Upper lobe of left lung (tissue), 6 donors: Measurements from ENCODE around the gene SMAGP. TPM values are rescaled to one million over a fixed set of nuclear protein-coding genes. Genes with fewer than 3 reads are reported as not detected.

ENCODE experiments used
- ATAC-seq, 2 donors: fragments of 200-7000 bp; cut with Tn5 transposase; one replicate each; pipeline ENCODE4 v1.9.1; 2022; ENCODE audit warnings: mild to moderate bottlenecking in 2 of 2, moderate library complexity in 2 of 2; ENCODE audit not compliant: low FRiP score in 2 of 2
- DNase-seq, 2 donors: peaks; one replicate each; pipeline ENCODE4 v3.0.0-alpha.2; 2019 to 2020
- H3K27ac ChIP-seq, 4 donors: fragments of 200-600 bp; sonication (generic); one replicate each; pipeline ENCODE4 v1.5.1; 2016 to 2019
- H3K27me3 ChIP-seq, 4 donors: fragments of 200-600 bp; sonication (generic); one replicate each; pipeline ENCODE4 v1.5.1; 2017 to 2019
- H3K36me3 ChIP-seq, 4 donors: fragments of 200-600 bp; sonication (generic); one replicate each; pipeline ENCODE4 v1.5.1; 2016 to 2019
- H3K4me1 ChIP-seq, 4 donors: fragments of 200-600 bp; sonication (generic); one replicate each; pipeline ENCODE4 v1.5.1; 2018 to 2019
- H3K4me3 ChIP-seq, 4 donors: fragments of 200-600 bp; sonication (generic); one replicate each; pipeline ENCODE4 v1.5.1; 2017 to 2019; ENCODE audit warnings: mild to moderate bottlenecking in 2 of 4, moderate library complexity in 1 of 4
- H3K9me3 ChIP-seq, 4 donors: fragments of 200-600 bp; sonication (generic); one replicate each; pipeline ENCODE4 v1.5.1; 2018 to 2019
- CTCF ChIP-seq, 6 experiments: fragments of 450-650 bp in 4 of 6; fragments of 200-600 bp in 2 of 6; sonication (generic) in 2 of 6; IDR thresholded peaks; one replicate each; pipeline ENCODE4 v1.5.1; 2016 to 2019; ENCODE audit warnings: antibody characterized with exemption in 6 of 6
- EP300 ChIP-seq, 4 donors: sonication (generic); formaldehyde crosslinking; IDR thresholded peaks; one replicate each; pipeline ENCODE4 v1.5.1; 2017; ENCODE audit warnings: antibody characterized with exemption in 4 of 4, control low read depth in 2 of 4
- POLR2A ChIP-seq, 4 donors: fragments of 450-650 bp; IDR thresholded peaks; one replicate each; pipeline ENCODE4 v1.5.1; 2016 to 2017; ENCODE audit warnings: antibody characterized with exemption in 4 of 4, mild to moderate bottlenecking in 2 of 4
- POLR2AphosphoS5 ChIP-seq, 2 donors: sonication (generic); formaldehyde crosslinking; IDR thresholded peaks; one replicate each; pipeline ENCODE4 v1.5.1; 2017; ENCODE audit warnings: antibody characterized with exemption in 2 of 2
- WGBS, 2 donors: methylation state at CpG; one replicate each; pipeline ENCODE4 v1.1.5; 2017 to 2018; 5-methylcytosine and 5-hydroxymethylcytosine counted together
- total RNA-seq, 6 donors: library from RNA; depleted of rRNA in 4 of 6; stranded (reverse); fragments of >200 nt in 4 of 6; gene quantifications; one replicate each; pipeline versions ENCODE4 v1.1.0 to v1.2.1, GENCODE V29; 2016 to 2021
- donor health status: DM: no; HTN: no; CAD: no; lungs with moderate emphysema.
- donor health status: DM: no; HTN: yes; CAD: no; lungs with severe emphysema.

SMAGP gene
- total RNA-seq, 6 donors from 2014 or later, result 25.1 to 58.2 (median 28.8) TPM

DNA sequence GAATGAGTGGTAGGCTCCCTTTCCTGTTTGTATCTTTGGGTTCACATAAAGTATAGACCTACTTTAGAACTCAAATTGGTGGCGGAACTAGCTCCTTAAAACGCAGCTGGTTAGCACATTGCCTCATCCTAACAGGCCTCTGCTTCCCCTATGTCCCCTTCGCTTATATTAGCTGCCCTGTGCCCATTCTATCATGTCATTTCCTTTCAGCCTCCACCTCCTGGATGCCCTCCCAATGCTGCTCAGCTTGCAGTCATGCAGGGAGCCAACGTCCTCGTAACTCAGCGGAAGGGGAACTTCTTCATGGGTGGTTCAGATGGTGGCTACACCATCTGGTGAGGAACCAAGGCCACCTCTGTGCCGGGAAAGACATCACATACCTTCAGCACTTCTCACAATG is 28.1 kb downstream of the SMAGP start:
- ATAC-seq (peak in 1 of 2 donors; percentile 20), DNase-seq (peak in 1 of 2 donors; percentile 48)
- Histone ChIP-seq H3K27me3 (no peaks in the 10 kb centered on the region), H3K4me1 (peaks cover 45 to 66% (median 57%) of the 10 kb centered on the region in 4 donors), H3K9me3 (no peaks in the 10 kb centered on the region), H3K36me3 (peaks cover 17 to 59% (median 42%) of the 10 kb centered on the region in 4 donors), H3K27ac (peak overlapping the region; percentile 12 to 59 (median 36)), H3K4me3 (no peak overlapping the region)
- WGBS, 2 donors, result 55 to 70% methylated on average over 6 to 7 of the region's 7 CpGs
- TF ChIP-seq POLR2A (IDR thresholded peaks at IDR 0.05), result no peak
- TF ChIP-seq EP300 (IDR thresholded peaks at IDR 0.05), result no peak

- DNase-seq (no peak), ATAC-seq (no peak)
- H3K36me3 ChIP-seq, result peaks cover 17 to 59% (median 42%) of the 10 kb centered on the region in 4 donors
- H3K27me3 ChIP-seq, result no peaks in the 10 kb centered on the region
- H3K4me1 ChIP-seq, result peaks cover 36 to 54% (median 46%) of the 10 kb centered on the region in 4 donors
- peak overlapping the region in 3 of 4 donors; percentile 33 to 100 (median 59) for H3K27ac ChIP-seq
- H3K9me3 ChIP-seq, result no peaks in the 10 kb centered on the region
- H3K4me3 ChIP-seq, result no peak overlapping the region
- TF ChIP-seq POLR2A (IDR thresholded peaks at IDR 0.05) (no peak), CTCF (IDR thresholded peaks at IDR 0.05) (no peak), EP300 (IDR thresholded peaks at IDR 0.05) (no peak), POLR2AphosphoS5 (IDR thresholded peaks at IDR 0.05) (no peak)
- 63 to 75% methylated on average over 2 of the region's 2 CpGs for WGBS, 2 donors
These were observed 29.2 kb downstream of the SMAGP start for GRCh38 chr12:51240971-51241370.

DNA sequence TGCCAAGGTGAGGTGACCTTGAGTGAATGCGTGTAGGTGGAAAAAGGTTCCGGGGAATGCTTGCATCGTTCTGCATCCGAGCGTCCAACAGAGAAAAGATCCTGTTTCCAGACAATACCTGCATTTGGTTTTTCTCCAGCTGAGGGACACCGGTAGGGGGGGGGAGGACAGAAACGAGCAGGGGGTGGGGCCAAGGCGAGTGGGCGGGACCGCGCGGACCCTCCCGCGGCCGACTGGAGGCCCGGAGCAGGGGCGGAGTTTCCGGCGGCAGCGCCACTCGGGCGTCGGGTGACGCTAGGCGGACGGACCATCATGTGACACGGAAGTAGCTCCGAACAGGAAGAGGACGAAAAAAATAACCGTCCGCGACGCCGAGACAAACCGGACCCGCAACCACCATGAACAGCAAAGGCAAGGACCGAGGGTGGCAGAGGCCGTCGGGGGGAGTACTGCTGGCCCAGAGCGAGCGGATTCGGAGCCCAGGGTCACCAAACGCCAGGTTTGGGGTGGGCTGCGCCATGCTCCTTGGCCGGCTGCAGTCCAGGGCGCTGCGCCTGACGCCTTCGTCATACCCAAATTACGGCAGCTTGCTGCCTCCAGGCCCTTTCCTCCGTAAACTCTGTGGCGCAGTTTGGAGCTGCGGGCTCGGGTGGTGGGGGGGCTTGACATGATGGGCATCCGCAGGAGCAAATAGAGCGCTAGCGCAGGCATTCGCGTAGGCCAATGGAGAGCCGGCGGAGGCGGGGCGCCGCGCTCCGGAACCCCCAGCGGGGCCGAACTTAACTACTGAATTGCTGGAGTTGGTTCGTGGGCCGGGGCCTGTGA is 31.5 kb downstream of the SMAGP start, which contains the start of gene DAZAP2:
Gene DAZAP2, plus strand, starts transcription at position 317 of the 825 bp plus-strand sequence. Its CDS starts 82 bp downstream, at position 399.
- Histone ChIP-seq H3K4me1 (peaks cover 30 to 45% (median 40%) of the 10 kb centered on the region in 4 donors), H3K4me3 (peak within 1 kb of the TSS; percentile 84 to 94 (median 88)), H3K36me3 (peaks cover 17 to 38% (median 34%) of the 10 kb centered on the region in 4 donors), H3K9me3 (no peaks in the 10 kb centered on the region), H3K27me3 (no peaks in the 10 kb centered on the region), H3K27ac (peak within 1 kb of the TSS; percentile 100)
- WGBS, 2 donors, result 0 to 1% methylated on average over 14 to 62 of the region's 70 CpGs
- peak; percentile 98 to 99 for DNase-seq
- peak in 1 of 4 donors; percentile 35 for TF ChIP-seq EP300 (IDR thresholded peaks at IDR 0.05)
- TF ChIP-seq CTCF (IDR thresholded peaks at IDR 0.05), result peak in 3 of 6 experiments; percentile 8 to 46 (median 27)
- peak; percentile 87 to 97 (median 92) for TF ChIP-seq POLR2A (IDR thresholded peaks at IDR 0.05)
- peak; percentile 91 to 95 for TF ChIP-seq POLR2AphosphoS5 (IDR thresholded peaks at IDR 0.05)
- ATAC-seq, result peak; percentile 98 to 99

GRCh38 chr12:51238037-51238509 is 32.1 kb downstream of the SMAGP start:
- H3K9me3 ChIP-seq, result no peaks in the 10 kb centered on the region
- 9 to 11% methylated on average over 10 of the region's 10 CpGs for WGBS, 2 donors
- DNase-seq (peak in 1 of 2 donors; percentile 61), ATAC-seq (peak in 1 of 2 donors; percentile 28)
- H3K36me3 ChIP-seq, result peaks cover 17 to 33% (median 29%) of the 10 kb centered on the region in 4 donors
- H3K27ac ChIP-seq, result peak overlapping the region; percentile 100
- peak overlapping the region; percentile 57 to 91 (median 85) for H3K4me3 ChIP-seq
- peaks cover 30 to 42% (median 39%) of the 10 kb centered on the region in 4 donors for H3K4me1 ChIP-seq
- no peak for TF ChIP-seq CTCF (IDR thresholded peaks at IDR 0.05)
- no peak for TF ChIP-seq POLR2AphosphoS5 (IDR thresholded peaks at IDR 0.05)
- no peak for TF ChIP-seq POLR2A (IDR thresholded peaks at IDR 0.05)
- no peak for TF ChIP-seq EP300 (IDR thresholded peaks at IDR 0.05)
- no peaks in the 10 kb centered on the region for H3K27me3 ChIP-seq

GRCh38 chr12:51234530-51234929 is 35.7 kb downstream of the SMAGP start:
- no peak for DNase-seq
- Histone ChIP-seq H3K9me3 (no peaks in the 10 kb centered on the region), H3K4me1 (peaks cover 0 to 7% (median 6%) of the 10 kb centered on the region in 4 donors), H3K27me3 (no peaks in the 10 kb centered on the region), H3K27ac (no peak overlapping the region), H3K36me3 (no peaks in the 10 kb centered on the region), H3K4me3 (no peak overlapping the region)
- TF ChIP-seq EP300 (IDR thresholded peaks at IDR 0.05), result no peak
- TF ChIP-seq POLR2A (IDR thresholded peaks at IDR 0.05), result no peak
- TF ChIP-seq POLR2AphosphoS5 (IDR thresholded peaks at IDR 0.05), result no peak
- no peak for TF ChIP-seq CTCF (IDR thresholded peaks at IDR 0.05)
- WGBS, 2 donors, result 53 to 72% methylated on average over 5 of the region's 5 CpGs
- ATAC-seq, result no peak
